ENCODE results near the gene TAF10. TPM values are rescaled to one million over a fixed set of nuclear protein-coding genes. Genes with fewer than 3 reads are reported as not detected.
A peak's percentile ranks its signal among the peaks of the same experiment; 100 is the strongest.

TAF10 gene
- total and polyA plus RNA-seq, 4 experiments from 2014 or later: 116 to 367 (median 145) TPM

DNA sequence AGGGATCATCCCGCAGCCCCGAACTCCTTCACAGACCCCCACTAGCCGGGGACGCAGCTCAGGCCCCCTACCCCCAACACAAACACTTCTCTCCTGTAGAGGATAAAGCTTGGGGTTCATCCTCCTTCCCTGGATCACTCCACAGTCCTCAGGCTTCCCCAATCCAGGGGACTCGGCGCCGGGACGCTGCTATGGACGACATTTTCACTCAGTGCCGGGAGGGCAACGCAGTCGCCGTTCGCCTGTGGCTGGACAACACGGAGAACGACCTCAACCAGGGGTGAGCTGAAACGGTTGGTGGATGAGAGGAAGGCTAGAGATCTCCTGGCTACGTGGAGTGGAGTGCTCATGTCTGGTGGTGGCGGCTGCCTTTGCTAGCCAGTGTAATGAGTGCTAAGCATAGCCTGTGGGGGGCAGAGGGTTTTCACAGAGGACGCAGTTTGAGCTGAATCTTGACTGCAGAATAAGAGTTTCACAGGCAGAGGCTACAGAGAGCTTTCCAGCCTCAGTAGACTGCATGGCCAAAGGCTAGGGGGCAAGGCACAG is 7.9 kb downstream of the TAF10 start:
- peaks cover 67% of the 10 kb centered on the region for H3K4me1 ChIP-seq (ENCODE audit: insufficient read depth, low read length)
- H3K4me3 ChIP-seq (ENCODE audit: low read length in 2 of 2): peak overlapping the region; percentile 94 to 96
- ChIA-PET POLR2A (ENCODE audit: partially characterized antibody) (interaction anchor here (0.5 to 9.6 kb wide), 23 partner anchors 8 to 225 kb away, joined by 3 to 132 read pairs (median 6); partner anchors contain the start of genes DCHS1, MRPL17, SMPD1 and TAF10), CTCF (ENCODE audit: partially characterized antibody) (interaction anchor here (0.8 to 7.6 kb wide), 29 partner anchors 8 to 214 kb away, joined by 3 to 109 read pairs (median 4); partner anchors contain the start of genes ARFIP2, MRPL17, SMPD1 and TAF10)
- peaks cover 10 to 40% of the 10 kb centered on the region in 2 donors for H3K36me3 Mint-ChIP-seq
- no peaks in the 10 kb centered on the region for H3K27me3 Mint-ChIP-seq
- H3K27me3 ChIP-seq (ENCODE audit: insufficient read depth, low read length): no peaks in the 10 kb centered on the region
- no peak overlapping the region for H3K4me3 Mint-ChIP-seq
- H3K27ac ChIP-seq (ENCODE audit: low read depth, low read length): peak overlapping the region; percentile 85
- peaks cover 41% of the 10 kb centered on the region for H3K36me3 ChIP-seq (ENCODE audit: insufficient read depth, low read length)
- no peaks in the 10 kb centered on the region for H3K9me3 ChIP-seq (ENCODE audit: control insufficient read depth in 1 of 2, low read length in 2 of 2)
- no peaks in the 10 kb centered on the region for H3K9me3 Mint-ChIP-seq
- peak; percentile 56 to 65 (median 58) for DNase-seq
- peaks cover 6 to 38% (median 20%) of the 10 kb centered on the region in 4 donors for H3K4me1 Mint-ChIP-seq
- H3K27ac Mint-ChIP-seq: no peak overlapping the region
- intact Hi-C loops (cut with micrococcal nuclease): loop anchor here (1.0 to 5.0 kb wide), 8 partner anchors 8 to 369 kb away; partner anchors contain the start of genes FHIP1B, MRPL17, TAF10 and TPP1

DNA sequence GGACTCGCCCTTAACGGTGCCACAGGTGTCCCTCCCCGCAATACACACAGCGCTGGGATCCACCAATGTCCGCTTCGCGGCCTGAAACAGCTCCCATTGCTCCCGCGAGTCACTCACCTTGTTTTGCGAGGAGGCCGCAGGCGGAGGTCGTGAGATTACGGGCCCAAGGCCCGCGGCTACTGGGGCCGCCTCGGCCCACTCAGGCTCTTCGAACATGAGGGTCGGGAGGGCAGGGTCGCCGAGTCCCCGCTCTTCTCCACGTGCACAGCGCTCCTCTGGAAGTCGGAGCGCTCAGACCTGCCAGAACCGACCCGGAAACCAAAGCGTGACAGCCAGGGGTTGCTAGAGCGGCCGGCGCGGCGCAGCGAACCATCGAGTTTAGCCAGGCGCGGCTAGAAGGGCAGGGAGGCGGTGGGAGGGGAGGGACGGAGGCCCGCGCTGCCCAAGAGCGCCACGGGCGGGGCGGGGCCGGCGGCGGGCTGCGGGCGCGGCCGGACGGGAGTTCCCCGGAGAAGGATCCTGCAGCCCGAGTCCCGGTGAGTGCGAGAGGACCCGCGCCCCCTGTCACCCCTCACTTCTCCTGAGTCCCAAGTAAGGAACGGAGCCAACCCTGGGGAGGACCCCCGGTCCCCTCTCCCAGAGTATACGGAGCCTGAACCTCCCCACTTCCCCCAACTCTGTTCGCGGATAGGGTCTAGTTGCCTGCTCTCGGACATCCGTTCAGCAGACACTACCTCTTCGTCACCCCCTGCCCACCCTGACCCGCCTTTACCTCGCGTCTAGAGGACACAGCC is 8.5 kb downstream of the TAF10 start, which contains the start of the genes ILK and RRP8:
TSS of gene ILK (plus strand) at position 488 of the 794 bp plus-strand sequence. CDS start 498 bp downstream, outside the sequence.
TSS of gene RRP8 (minus strand) at position 330 of the 794 bp plus-strand sequence. CDS start at position 216, 114 bp downstream.
- Mint-ChIP-seq H3K4me1 (peaks cover 10 to 34% (median 20%) of the 10 kb centered on the region in 4 donors), H3K4me3 (no peak within 1 kb of the TSS), H3K27ac (no peak within 1 kb of the TSS), H3K9me3 (no peaks in the 10 kb centered on the region), H3K36me3 (peaks cover 16 to 41% of the 10 kb centered on the region in 2 donors), H3K27me3 (no peaks in the 10 kb centered on the region)
- H3K27ac ChIP-seq (ENCODE audit: low read depth, low read length): peak within 1 kb of the TSS; percentile 85
- no peaks in the 10 kb centered on the region for H3K9me3 ChIP-seq (ENCODE audit: control insufficient read depth in 1 of 2, low read length in 2 of 2)
- peak; percentile 82 to 86 (median 85) for DNase-seq
- POLR2A ChIA-PET (ENCODE audit: partially characterized antibody): interaction anchor here (0.6 to 9.6 kb wide), 21 partner anchors 9 to 225 kb away, joined by 3 to 132 read pairs (median 7); partner anchors contain the start of genes APBB1, DCHS1, MRPL17 and SMPD1
- CTCF ChIA-PET (ENCODE audit: partially characterized antibody): interaction anchor here (0.9 to 7.6 kb wide), 27 partner anchors 8 to 165 kb away, joined by 3 to 109 read pairs (median 6); partner anchors contain the start of genes ARFIP2, MRPL17, TAF10 and TIMM10B
- H3K4me1 ChIP-seq (ENCODE audit: insufficient read depth, low read length): peaks cover 62% of the 10 kb centered on the region
- H3K36me3 ChIP-seq (ENCODE audit: insufficient read depth, low read length): peaks cover 41% of the 10 kb centered on the region
- peak within 1 kb of the TSS; percentile 94 to 96 for H3K4me3 ChIP-seq (ENCODE audit: low read length in 2 of 2)
- intact Hi-C loops (cut with micrococcal nuclease): loop anchor here (1.0 to 5.0 kb wide), 10 partner anchors 9 to 369 kb away; partner anchors contain the start of genes ARFIP2, FHIP1B, MRPL17 and TAF10
- no peaks in the 10 kb centered on the region for H3K27me3 ChIP-seq (ENCODE audit: insufficient read depth, low read length)

DNA sequence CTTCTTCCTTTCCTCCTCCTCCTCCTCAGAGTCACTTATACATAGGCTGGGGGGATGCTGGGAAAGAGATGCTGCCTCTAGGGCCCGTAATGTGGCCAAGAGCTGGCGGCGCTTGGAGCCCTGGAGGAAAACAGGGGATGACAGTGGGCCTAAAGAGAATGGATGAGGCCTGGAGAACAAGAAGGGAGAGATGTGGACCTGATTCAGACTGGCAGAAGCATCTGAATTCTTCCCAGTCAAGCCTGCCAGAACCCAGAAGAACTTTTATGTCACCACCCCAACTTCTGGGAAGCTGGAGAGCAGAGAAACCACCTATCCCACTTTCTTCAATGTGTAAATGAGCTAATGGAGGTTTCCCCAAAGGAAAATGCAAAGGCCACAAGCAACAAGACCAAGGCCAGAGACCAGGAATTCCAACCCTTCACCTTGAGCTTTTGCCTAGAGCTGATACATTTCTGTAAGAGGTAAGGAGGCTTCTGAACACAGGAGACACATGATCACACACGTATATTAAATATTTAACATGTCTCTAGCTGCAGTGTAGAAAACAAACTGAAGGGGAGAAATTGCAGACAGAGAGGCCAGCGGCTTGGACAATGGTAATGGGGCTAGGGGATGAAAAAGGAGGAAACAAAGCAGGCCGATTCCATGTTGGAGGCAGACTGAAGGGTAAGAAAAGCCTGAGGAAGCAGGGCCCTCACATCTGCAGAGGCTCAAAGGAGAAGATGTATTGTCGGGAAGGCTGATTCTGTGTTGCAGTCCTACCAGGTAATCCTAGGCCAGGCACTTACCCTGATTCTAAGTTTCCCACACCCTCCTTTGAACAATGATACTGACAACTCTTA is 9.7 kb downstream of the TAF10 start:
- ChIA-PET CTCF (ENCODE audit: partially characterized antibody) (interaction anchor here (0.5 to 7.6 kb wide), 13 partner anchors 11 to 144 kb away, joined by 3 to 109 read pairs (median 7); partner anchors contain the start of genes MRPL17, TAF10 and TPP1), POLR2A (ENCODE audit: partially characterized antibody) (interaction anchor here (0.6 to 9.6 kb wide), 7 partner anchors 10 to 183 kb away, joined by 3 to 132 read pairs (median 3); partner anchors contain the start of genes APBB1, MRPL17, TAF10 and TPP1)
- no peak for DNase-seq
- H3K4me1 Mint-ChIP-seq: peaks cover 18 to 30% (median 23%) of the 10 kb centered on the region in 4 donors
- H3K27me3 Mint-ChIP-seq: no peaks in the 10 kb centered on the region
- H3K9me3 Mint-ChIP-seq: no peaks in the 10 kb centered on the region
- H3K27ac Mint-ChIP-seq: peak overlapping the region in 4 of 7 donors; percentile 32 to 73 (median 68)
- H3K36me3 Mint-ChIP-seq: peaks cover 25 to 41% of the 10 kb centered on the region in 2 donors
- peak overlapping the region; percentile 85 for H3K27ac ChIP-seq (ENCODE audit: low read depth, low read length)
- peak overlapping the region; percentile 94 to 96 for H3K4me3 ChIP-seq (ENCODE audit: low read length in 2 of 2)
- no peaks in the 10 kb centered on the region for H3K27me3 ChIP-seq (ENCODE audit: insufficient read depth, low read length)
- H3K4me1 ChIP-seq (ENCODE audit: insufficient read depth, low read length): peaks cover 51% of the 10 kb centered on the region
- H3K4me3 Mint-ChIP-seq: peak overlapping the region in 1 of 8 donors; percentile 63
- peaks cover 39% of the 10 kb centered on the region for H3K36me3 ChIP-seq (ENCODE audit: insufficient read depth, low read length)
- intact Hi-C loops (cut with micrococcal nuclease): loop anchor here (5.0 kb wide), 2 partner anchors 70 to 225 kb away; no protein-coding TSS in a partner anchor
- H3K9me3 ChIP-seq (ENCODE audit: control insufficient read depth in 1 of 2, low read length in 2 of 2): no peaks in the 10 kb centered on the region

GRCh38 chr11:6601041-6601461 is 11.0 kb downstream of the TAF10 start:
- Mint-ChIP-seq H3K4me1 (peaks cover 18 to 23% (median 22%) of the 10 kb centered on the region in 4 donors), H3K4me3 (peak overlapping the region in 1 of 8 donors; percentile 35), H3K27me3 (no peaks in the 10 kb centered on the region), H3K9me3 (no peaks in the 10 kb centered on the region), H3K36me3 (peaks cover 26 to 47% of the 10 kb centered on the region in 2 donors), H3K27ac (peak overlapping the region in 2 of 7 donors; percentile 32 to 69)
- Histone ChIP-seq H3K27ac (ENCODE audit: low read depth, low read length) (no peak overlapping the region), H3K36me3 (ENCODE audit: insufficient read depth, low read length) (peaks cover 39% of the 10 kb centered on the region), H3K4me3 (ENCODE audit: low read length in 2 of 2) (no peak overlapping the region), H3K4me1 (ENCODE audit: insufficient read depth, low read length) (peaks cover 38% of the 10 kb centered on the region), H3K9me3 (ENCODE audit: control insufficient read depth in 1 of 2, low read length in 2 of 2) (no peaks in the 10 kb centered on the region), H3K27me3 (ENCODE audit: insufficient read depth, low read length) (no peaks in the 10 kb centered on the region)
- ChIA-PET CTCF (ENCODE audit: partially characterized antibody) (no interaction called here), POLR2A (ENCODE audit: partially characterized antibody) (interaction anchor here (4.6 kb wide), 1 partner anchor 11 kb away, joined by 69 read pairs; the partner anchor contains the start of gene TAF10)
- intact Hi-C loops (cut with micrococcal nuclease): loop anchor here (5.0 kb wide), 2 partner anchors 69 to 224 kb away; no protein-coding TSS in a partner anchor
- DNase-seq: no peak

GRCh38 chr11:6599881-6600390 is 12.1 kb downstream of the TAF10 start:
- POLR2A ChIA-PET (ENCODE audit: partially characterized antibody): interaction anchor here (1.4 to 2.3 kb wide), 2 partner anchors 12 to 19 kb away, joined by 4 to 12 read pairs; partner anchors contain the start of genes TAF10 and TPP1
- intact Hi-C loops (cut with micrococcal nuclease): loop anchor here (5.0 kb wide), 2 partner anchors 68 to 223 kb away; no protein-coding TSS in a partner anchor

More at GRCh38 chr11:6599881-6600390, 12.1 kb downstream of the TAF10 start:
- Histone ChIP-seq H3K27me3 (ENCODE audit: insufficient read depth, low read length) (no peaks in the 10 kb centered on the region), H3K4me1 (ENCODE audit: insufficient read depth, low read length) (peaks cover 27% of the 10 kb centered on the region), H3K9me3 (ENCODE audit: control insufficient read depth in 1 of 2, low read length in 2 of 2) (no peaks in the 10 kb centered on the region), H3K4me3 (ENCODE audit: low read length in 2 of 2) (no peak overlapping the region), H3K36me3 (ENCODE audit: insufficient read depth, low read length) (peaks cover 44% of the 10 kb centered on the region), H3K27ac (ENCODE audit: low read depth, low read length) (no peak overlapping the region)
- Mint-ChIP-seq H3K27ac (peak overlapping the region in 2 of 7 donors; percentile 24 to 37), H3K9me3 (no peaks in the 10 kb centered on the region), H3K4me3 (no peak overlapping the region), H3K4me1 (peaks cover 18 to 29% (median 23%) of the 10 kb centered on the region in 4 donors), H3K27me3 (no peaks in the 10 kb centered on the region), H3K36me3 (peaks cover 31 to 53% of the 10 kb centered on the region in 2 donors)
- CTCF ChIA-PET (ENCODE audit: partially characterized antibody): interaction anchor here (1.1 kb wide), 1 partner anchor 83 kb away, joined by 3 read pairs; the partner anchor contains the start of gene MRPL17
- DNase-seq: no peak
